ENCODE measurements around the gene STUM.

- TF ChIP-seq POLR2A (IDR thresholded peaks at IDR 0.05) = no peak
- TF ChIP-seq, protein P1, sequence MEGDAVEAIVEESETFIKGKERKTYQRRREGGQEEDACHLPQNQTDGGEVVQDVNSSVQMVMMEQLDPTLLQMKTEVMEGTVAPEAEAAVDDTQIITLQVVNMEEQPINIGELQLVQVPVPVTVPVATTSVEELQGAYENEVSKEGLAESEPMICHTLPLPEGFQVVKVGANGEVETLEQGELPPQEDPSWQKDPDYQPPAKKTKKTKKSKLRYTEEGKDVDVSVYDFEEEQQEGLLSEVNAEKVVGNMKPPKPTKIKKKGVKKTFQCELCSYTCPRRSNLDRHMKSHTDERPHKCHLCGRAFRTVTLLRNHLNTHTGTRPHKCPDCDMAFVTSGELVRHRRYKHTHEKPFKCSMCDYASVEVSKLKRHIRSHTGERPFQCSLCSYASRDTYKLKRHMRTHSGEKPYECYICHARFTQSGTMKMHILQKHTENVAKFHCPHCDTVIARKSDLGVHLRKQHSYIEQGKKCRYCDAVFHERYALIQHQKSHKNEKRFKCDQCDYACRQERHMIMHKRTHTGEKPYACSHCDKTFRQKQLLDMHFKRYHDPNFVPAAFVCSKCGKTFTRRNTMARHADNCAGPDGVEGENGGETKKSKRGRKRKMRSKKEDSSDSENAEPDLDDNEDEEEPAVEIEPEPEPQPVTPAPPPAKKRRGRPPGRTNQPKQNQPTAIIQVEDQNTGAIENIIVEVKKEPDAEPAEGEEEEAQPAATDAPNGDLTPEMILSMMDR (IDR thresholded peaks at IDR 0.05) = no peak
These were observed 26.8 kb downstream of the STUM start for GRCh38 chr1:226575436-226575720.
